Measurements from ENCODE around the gene ARHGAP24. TPM values are rescaled to one million over a fixed set of nuclear protein-coding genes. Genes with fewer than 3 reads are reported as not detected.

ARHGAP24 gene
- total and polyA plus RNA-seq, 2 of the 13 experiments (the other 11 are each of a cell fraction or from before 2014, with no cell fraction given): 0.07 to 0.55 TPM

DNA sequence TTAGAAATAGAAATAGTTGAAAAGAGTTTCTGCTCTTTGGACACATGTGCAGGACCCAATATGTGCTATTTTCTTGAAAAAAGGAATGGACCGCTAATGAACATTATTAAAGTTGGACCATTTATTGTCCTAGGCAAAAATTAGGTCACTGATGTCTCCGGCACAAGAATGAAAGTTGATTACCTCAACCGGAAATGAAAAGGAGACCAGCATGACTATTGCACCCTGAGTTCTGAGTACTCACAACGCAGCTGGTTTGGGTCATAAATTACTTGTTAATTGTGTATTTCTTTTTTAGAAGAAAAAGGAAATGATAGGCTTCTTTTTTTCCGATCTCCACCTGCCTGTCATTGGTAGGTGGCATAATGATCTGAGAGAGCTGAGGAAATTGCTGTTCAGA, 232.7 kb downstream of the ARHGAP24 start:
- Histone ChIP-seq H3K27me3 (ENCODE audit: control insufficient read depth in 1 of 2, insufficient read depth in 2 of 2, low read length in 2 of 2) (no peaks in the 10 kb centered on the region), H3K4me2 (ENCODE audit: low read depth, low read length) (no peak overlapping the region), H3K36me3 (replicated peaks in 1 of 2; ENCODE audit: control insufficient read depth in 1 of 2, insufficient read depth in 2 of 2, low read length in 2 of 2) (no peaks in the 10 kb centered on the region), H3K79me2 (ENCODE audit: insufficient read depth, low read length) (no peaks in the 10 kb centered on the region), H3K4me3 (replicated peaks in 1 of 3; ENCODE audit: insufficient read depth in 1 of 3, low read depth in 2 of 3, low read length in 3 of 3) (no peak overlapping the region), H3K9ac (ENCODE audit: insufficient read depth, low read depth, low read length) (no peak overlapping the region), H3K27ac (ENCODE audit: extremely low read length, insufficient read depth, low read length) (no peak overlapping the region), H3K4me1 (ENCODE audit: insufficient read depth, low read length) (no peaks in the 10 kb centered on the region), H2AFZ (ENCODE audit: low read length) (no peak overlapping the region), H3K9me3 (ENCODE audit: low read length) (no peaks in the 10 kb centered on the region), H4K20me1 (ENCODE audit: insufficient read depth, low read length) (no peaks in the 10 kb centered on the region)
- POLR2A ChIA-PET: no interaction called here
- in situ Hi-C loops (cut with HindIII; ENCODE audit: extremely low pct_ligation_motif_present, low pct_unique_long_range_greater_than_20kb) (no loop called here), intact Hi-C loops (cut with micrococcal nuclease; ENCODE audit: unreplicated experiment) (no loop called here)
- DNase-seq (ENCODE audit: low spot score): no peak
- FAIRE-seq: no peak
- CTCF ChIA-PET (ENCODE audit: low intra/inter-chr PET ratio, low total read pairs): no interaction called here
- TF ChIP-seq FOXM1 (CRISPR knock-in tag; IDR thresholded peaks at IDR 0.05) (no peak), CENPX (CRISPR knock-in tag; IDR thresholded peaks at IDR 0.05) (no peak), ZNF547 (CRISPR knock-in tag; IDR thresholded peaks at IDR 0.05) (no peak), MAFK (conservative IDR thresholded peaks at IDR 0.05 in 1 of 2, IDR thresholded peaks at IDR 0.05 in 1 of 2; ENCODE audit: low read length in 2 of 2) (no peak), ZNF850 (CRISPR knock-in tag; conservative IDR thresholded peaks at IDR 0.05) (no peak), GTF3A (CRISPR knock-in tag; conservative IDR thresholded peaks at IDR 0.05) (no peak), ZNF800 (CRISPR knock-in tag; IDR thresholded peaks at IDR 0.05) (no peak), ZNF703 (CRISPR knock-in tag; IDR thresholded peaks at IDR 0.05; ENCODE audit: borderline replicate concordance) (no peak)
- TF ChIP-seq, protein P1, sequence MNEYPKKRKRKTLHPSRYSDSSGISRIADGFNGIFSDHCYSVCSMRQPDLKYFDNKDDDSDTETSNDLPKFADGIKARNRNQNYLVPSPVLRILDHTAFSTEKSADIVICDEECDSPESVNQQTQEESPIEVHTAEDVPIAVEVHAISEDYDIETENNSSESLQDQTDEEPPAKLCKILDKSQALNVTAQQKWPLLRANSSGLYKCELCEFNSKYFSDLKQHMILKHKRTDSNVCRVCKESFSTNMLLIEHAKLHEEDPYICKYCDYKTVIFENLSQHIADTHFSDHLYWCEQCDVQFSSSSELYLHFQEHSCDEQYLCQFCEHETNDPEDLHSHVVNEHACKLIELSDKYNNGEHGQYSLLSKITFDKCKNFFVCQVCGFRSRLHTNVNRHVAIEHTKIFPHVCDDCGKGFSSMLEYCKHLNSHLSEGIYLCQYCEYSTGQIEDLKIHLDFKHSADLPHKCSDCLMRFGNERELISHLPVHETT (CRISPR knock-in tag; conservative IDR thresholded peaks at IDR 0.05): no peak
- TF ChIP-seq, protein P2, sequence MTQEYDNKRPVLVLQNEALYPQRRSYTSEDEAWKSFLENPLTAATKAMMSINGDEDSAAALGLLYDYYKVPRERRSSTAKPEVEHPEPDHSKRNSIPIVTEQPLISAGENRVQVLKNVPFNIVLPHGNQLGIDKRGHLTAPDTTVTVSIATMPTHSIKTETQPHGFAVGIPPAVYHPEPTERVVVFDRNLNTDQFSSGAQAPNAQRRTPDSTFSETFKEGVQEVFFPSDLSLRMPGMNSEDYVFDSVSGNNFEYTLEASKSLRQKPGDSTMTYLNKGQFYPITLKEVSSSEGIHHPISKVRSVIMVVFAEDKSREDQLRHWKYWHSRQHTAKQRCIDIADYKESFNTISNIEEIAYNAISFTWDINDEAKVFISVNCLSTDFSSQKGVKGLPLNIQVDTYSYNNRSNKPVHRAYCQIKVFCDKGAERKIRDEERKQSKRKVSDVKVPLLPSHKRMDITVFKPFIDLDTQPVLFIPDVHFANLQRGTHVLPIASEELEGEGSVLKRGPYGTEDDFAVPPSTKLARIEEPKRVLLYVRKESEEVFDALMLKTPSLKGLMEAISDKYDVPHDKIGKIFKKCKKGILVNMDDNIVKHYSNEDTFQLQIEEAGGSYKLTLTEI (CRISPR knock-in tag; conservative IDR thresholded peaks at IDR 0.05): no peak
- TF ChIP-seq, protein P3, sequence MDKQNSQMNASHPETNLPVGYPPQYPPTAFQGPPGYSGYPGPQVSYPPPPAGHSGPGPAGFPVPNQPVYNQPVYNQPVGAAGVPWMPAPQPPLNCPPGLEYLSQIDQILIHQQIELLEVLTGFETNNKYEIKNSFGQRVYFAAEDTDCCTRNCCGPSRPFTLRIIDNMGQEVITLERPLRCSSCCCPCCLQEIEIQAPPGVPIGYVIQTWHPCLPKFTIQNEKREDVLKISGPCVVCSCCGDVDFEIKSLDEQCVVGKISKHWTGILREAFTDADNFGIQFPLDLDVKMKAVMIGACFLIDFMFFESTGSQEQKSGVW (CRISPR knock-in tag; IDR thresholded peaks at IDR 0.05; ENCODE audit: borderline replicate concordance): no peak
- BruUV-seq (replicated peaks): no TSS peak
- WGBS (ENCODE audit: low lambda C conversion rate): 59% methylated on average over 5 of the region's 5 CpGs
- ATAC-seq: no peak

Data from HepG2 (cell line).